BE2C (cell line): Measurements from ENCODE around the gene GRIK2.
A peak's percentile ranks its signal among the peaks of the same experiment; 100 is the strongest.

ENCODE experiments used
- DNase-seq: peaks from one replicate; pipeline ENCODE4 v3.0.0-alpha.2; 2020
- H3K27me3 ChIP-seq: fragments of 250-450 bp; sonication (Bioruptor Pico); 2 replicates; pipeline ENCODE4 v1.5.1; 2020; ENCODE audit warnings: mild to moderate bottlenecking
- H3K36me3 ChIP-seq: fragments of 250-450 bp; sonication (Bioruptor Pico); 2 replicates; pipeline ENCODE4 v1.5.1; 2020; ENCODE audit warnings: mild to moderate bottlenecking
- H3K4me1 ChIP-seq: fragments of 250-450 bp; sonication (Bioruptor Pico); 2 replicates; pipeline ENCODE4 v1.5.1; 2020
- H3K4me3 ChIP-seq: 2 replicates; pipeline ENCODE4 v1.5.1; 2011; ENCODE audit warnings: low read depth, low read length
- H3K9me3 ChIP-seq: fragments of 250-450 bp; sonication (Bioruptor Pico); 2 replicates; pipeline ENCODE4 v1.5.1; 2020
- TF ChIP-seq, protein P1 (sequence below): IDR thresholded peaks from 2 replicates; pipeline ENCODE4 v1.5.1; 2012; ENCODE audit warnings: mild to moderate bottlenecking, low read depth, low read length

The GRIK2 gene

DNA sequence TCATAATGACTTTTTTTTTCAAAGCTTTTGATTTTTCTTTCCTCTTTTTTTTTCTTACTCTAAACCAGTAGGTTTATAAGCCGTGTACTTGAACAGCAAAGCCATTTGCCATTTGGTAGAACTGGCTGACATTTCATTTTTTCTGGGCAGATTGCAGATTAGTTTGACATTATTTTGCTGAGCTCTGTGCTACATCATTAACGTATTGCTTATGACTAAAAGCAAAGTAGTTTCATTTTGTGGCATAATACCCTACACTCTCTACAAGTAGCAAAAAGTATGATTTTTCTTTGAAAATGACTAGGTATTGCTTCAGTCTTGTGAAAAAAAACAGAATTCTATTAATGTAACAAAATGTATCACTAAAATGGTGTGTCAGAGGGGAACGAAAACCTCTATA, 141.3 kb downstream of the GRIK2 start:
- no peaks in the 10 kb centered on the region for H3K27me3 ChIP-seq
- 0 out of 2 replicates have a peak overlapping the region, but pooled peaks have one; percentile 6 for H3K4me3 ChIP-seq
- TF ChIP-seq, protein P1, sequence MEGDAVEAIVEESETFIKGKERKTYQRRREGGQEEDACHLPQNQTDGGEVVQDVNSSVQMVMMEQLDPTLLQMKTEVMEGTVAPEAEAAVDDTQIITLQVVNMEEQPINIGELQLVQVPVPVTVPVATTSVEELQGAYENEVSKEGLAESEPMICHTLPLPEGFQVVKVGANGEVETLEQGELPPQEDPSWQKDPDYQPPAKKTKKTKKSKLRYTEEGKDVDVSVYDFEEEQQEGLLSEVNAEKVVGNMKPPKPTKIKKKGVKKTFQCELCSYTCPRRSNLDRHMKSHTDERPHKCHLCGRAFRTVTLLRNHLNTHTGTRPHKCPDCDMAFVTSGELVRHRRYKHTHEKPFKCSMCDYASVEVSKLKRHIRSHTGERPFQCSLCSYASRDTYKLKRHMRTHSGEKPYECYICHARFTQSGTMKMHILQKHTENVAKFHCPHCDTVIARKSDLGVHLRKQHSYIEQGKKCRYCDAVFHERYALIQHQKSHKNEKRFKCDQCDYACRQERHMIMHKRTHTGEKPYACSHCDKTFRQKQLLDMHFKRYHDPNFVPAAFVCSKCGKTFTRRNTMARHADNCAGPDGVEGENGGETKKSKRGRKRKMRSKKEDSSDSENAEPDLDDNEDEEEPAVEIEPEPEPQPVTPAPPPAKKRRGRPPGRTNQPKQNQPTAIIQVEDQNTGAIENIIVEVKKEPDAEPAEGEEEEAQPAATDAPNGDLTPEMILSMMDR = no peak
- DNase-seq = no peak
- peaks cover 38% of the 10 kb centered on the region for H3K4me1 ChIP-seq
- no peaks in the 10 kb centered on the region for H3K9me3 ChIP-seq
- H3K36me3 ChIP-seq = no peaks in the 10 kb centered on the region

- DNase-seq = no peak
- no peak overlapping the region for H3K4me3 ChIP-seq
- H3K27me3 ChIP-seq = no peaks in the 10 kb centered on the region
- TF ChIP-seq, protein P1 = no peak
- no peaks in the 10 kb centered on the region for H3K9me3 ChIP-seq
- no peaks in the 10 kb centered on the region for H3K36me3 ChIP-seq
- peaks cover 47% of the 10 kb centered on the region for H3K4me1 ChIP-seq
Measured at GRCh38 chr6:101537753-101538316, 144.3 kb downstream of the GRIK2 start.

DNA sequence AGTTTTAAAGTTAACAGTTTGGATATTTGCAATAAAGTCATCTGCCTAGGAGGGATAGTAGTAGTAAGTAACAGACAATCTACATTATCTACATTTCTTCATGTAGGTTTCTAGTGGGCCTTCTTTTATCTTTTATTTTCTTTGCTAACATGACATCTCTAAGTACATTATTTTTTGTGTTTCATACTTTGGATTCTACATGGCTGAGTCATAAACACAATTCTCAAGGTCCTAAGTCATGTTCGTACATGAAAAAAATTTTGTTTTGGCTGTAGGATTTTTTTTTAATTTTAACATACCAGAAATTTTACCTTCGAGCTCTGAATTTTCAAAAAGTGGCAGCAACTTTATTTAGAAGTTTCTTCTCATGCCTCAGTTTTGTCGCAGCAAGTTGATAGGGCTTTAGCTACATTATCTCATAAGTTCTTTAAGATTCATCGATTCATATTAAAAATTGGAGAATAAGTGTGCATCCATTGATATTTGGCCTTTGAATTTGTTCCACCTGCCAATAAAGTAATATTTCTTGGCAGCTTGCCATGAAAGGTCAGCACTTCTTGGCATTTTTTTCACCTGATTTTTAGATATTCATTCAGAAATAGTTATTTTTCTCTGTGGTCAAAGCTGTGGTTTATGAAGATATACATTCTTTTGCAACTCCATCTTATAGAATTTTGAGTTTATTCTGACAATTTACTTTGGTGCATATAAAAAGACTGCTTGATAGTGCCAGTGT, 146.2 kb downstream of the GRIK2 start:
- Histone ChIP-seq H3K4me1 (peaks cover 43% of the 10 kb centered on the region), H3K36me3 (no peaks in the 10 kb centered on the region), H3K27me3 (no peaks in the 10 kb centered on the region), H3K4me3 (no peak overlapping the region), H3K9me3 (no peaks in the 10 kb centered on the region)
- no peak for DNase-seq
- TF ChIP-seq, protein P1 = no peak

- Histone ChIP-seq H3K4me3 (no peak overlapping the region), H3K9me3 (no peaks in the 10 kb centered on the region), H3K36me3 (no peaks in the 10 kb centered on the region), H3K27me3 (no peaks in the 10 kb centered on the region), H3K4me1 (peaks cover 28% of the 10 kb centered on the region)
- no peak for DNase-seq
- TF ChIP-seq, protein P1 = no peak
Measured at GRCh38 chr6:101541894-101542293, 148.4 kb downstream of the GRIK2 start.

GRCh38 chr6:101543796-101544195, 150.3 kb downstream of the GRIK2 start:
- TF ChIP-seq, protein P1 = no peak
- no peak overlapping the region for H3K4me3 ChIP-seq
- no peaks in the 10 kb centered on the region for H3K9me3 ChIP-seq
- no peak for DNase-seq
- H3K4me1 ChIP-seq = peaks cover 13% of the 10 kb centered on the region
- no peaks in the 10 kb centered on the region for H3K36me3 ChIP-seq
- no peaks in the 10 kb centered on the region for H3K27me3 ChIP-seq

- no peak for DNase-seq
- Histone ChIP-seq H3K9me3 (no peaks in the 10 kb centered on the region), H3K4me3 (no peak overlapping the region), H3K36me3 (no peaks in the 10 kb centered on the region), H3K27me3 (no peaks in the 10 kb centered on the region), H3K4me1 (peaks cover 9% of the 10 kb centered on the region)
- TF ChIP-seq, protein P1 = no peak
Measured at GRCh38 chr6:101544286-101544685, 150.8 kb downstream of the GRIK2 start.
